ENCODE results near the gene RNF213. TPM values are rescaled to one million over a fixed set of nuclear protein-coding genes. Genes with fewer than 3 reads are reported as not detected.

The RNF213 gene
- total RNA-seq, 1 experiment from 2014 or later: 60.8 TPM

DNA sequence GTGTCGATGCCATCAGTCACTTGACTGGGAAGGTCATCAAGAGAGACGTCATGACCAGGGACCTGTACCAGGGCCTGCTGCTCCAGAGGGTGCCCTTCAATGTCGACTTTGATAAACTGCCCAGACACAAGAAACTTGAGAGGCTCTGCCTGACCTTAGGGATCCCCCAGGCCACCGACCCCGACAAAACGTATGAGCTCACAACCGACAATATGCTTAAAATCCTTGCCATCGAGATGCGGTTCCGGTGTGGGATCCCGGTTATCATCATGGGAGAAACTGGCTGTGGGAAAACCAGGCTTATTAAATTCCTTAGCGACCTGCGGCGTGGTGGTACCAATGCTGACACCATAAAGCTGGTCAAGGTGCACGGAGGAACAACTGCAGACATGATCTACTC is 84.7 kb downstream of the RNF213 start:
- no peak for DNase-seq (ENCODE audit: extremely low read depth, low read depth)

DNA sequence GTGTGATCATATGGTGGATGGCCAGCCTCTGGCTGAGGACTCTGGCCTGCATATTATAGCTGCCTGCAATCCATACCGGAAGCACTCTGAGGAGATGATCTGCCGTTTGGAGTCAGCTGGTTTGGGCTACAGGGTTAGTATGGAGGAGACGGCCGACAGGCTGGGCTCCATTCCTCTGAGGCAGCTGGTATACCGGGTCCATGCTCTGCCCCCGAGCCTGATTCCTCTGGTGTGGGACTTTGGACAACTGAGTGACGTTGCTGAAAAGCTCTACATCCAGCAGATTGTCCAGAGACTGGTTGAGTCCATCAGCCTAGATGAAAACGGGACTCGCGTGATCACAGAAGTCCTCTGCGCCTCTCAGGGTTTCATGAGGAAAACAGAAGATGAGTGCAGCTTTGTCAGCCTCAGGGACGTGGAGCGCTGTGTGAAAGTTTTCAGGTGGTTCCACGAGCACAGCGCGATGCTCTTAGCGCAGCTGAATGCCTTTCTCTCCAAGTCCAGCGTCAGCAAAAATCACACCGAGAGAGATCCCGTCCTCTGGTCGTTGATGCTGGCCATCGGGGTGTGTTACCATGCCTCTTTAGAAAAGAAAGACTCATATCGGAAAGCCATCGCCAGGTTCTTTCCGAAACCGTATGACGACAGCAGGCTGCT is 85.3 kb downstream of the RNF213 start:
- DNase-seq (ENCODE audit: extremely low read depth, low read depth): no peak

DNA sequence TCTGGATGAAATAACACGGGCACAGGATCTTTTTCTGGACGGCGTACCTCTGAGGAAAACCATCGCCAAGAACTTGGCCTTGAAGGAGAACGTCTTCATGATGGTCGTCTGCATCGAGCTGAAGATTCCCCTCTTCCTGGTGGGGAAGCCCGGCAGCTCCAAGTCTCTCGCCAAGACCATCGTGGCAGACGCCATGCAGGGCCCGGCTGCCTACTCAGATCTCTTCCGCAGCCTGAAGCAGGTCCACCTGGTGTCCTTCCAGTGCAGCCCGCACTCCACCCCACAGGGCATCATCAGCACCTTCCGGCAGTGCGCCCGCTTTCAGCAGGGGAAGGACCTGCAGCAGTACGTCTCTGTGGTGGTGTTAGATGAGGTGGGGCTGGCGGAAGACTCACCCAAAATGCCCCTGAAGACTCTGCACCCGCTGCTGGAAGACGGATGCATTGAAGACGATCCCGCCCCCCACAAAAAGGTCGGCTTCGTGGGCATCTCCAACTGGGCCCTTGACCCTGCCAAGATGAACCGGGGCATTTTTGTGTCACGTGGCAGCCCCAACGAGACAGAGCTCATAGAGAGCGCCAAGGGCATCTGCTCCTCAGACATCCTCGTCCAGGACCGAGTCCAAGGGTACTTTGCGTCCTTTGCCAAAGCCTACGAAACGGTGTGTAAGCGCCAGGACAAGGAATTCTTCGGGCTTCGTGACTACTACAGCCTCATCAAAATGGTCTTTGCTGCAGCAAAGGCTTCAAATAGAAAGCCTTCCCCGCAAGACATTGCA is 86.0 kb downstream of the RNF213 start:
- no peak for DNase-seq (ENCODE audit: extremely low read depth, low read depth)

DNA sequence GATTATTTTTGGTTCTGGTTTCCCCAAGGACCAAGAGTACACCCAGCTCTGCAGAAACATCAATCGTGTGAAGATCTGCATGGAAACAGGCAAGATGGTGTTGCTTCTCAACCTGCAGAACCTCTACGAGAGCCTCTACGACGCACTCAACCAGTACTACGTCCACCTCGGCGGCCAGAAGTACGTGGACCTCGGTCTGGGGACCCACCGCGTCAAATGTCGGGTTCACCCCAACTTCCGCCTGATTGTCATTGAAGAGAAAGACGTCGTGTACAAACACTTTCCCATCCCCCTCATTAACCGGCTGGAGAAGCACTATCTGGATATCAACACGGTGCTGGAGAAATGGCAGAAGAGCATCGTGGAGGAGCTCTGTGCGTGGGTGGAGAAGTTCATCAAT is 86.9 kb downstream of the RNF213 start:
- no peak for DNase-seq (ENCODE audit: extremely low read depth, low read depth)

DNA sequence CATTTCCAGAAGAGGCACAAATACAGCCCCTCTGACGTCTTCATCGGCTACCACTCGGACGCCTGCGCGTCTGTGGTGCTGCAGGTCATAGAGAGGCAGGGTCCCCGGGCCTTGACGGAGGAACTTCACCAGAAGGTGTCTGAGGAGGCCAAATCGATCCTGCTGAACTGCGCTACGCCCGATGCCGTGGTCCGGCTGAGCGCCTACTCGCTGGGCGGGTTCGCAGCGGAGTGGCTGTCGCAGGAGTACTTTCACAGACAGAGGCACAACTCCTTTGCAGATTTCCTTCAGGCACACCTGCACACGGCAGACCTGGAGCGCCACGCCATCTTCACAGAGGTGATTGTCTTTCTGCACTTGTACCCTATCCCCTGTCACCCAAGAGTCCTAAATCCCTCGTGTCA is 87.3 kb downstream of the RNF213 start:
- DNase-seq (ENCODE audit: extremely low read depth, low read depth): no peak

DNA sequence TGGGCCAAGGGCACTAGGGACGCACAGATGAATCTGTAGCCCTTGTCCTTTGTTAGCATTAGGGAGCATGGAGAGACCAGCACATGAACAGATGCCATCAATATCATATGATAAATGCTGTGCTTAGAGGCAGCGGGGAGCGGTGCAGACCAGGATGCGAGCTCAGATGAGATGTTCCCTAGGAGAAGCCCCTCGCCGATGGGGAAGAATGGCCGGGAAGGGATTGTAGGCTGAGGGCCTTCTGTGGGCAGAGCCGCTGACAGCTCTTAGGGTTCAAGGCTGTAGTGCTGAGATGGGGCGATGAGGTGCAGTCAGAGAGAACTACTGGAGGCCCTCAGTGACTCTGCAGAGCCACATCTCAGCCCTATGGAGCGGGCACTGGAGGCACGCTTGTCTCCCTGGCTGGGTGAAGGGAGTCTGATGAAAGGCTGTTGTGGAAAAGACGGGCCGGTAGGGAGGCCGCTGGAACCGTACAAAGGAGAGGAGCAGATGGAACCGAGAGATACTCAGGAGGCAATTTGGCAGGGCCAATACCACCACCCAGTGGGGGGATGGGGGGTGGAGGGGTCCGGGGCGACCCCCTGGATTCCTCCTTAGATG is 88.0 kb downstream of the RNF213 start:
- no peak for DNase-seq (ENCODE audit: extremely low read depth, low read depth)

DNA sequence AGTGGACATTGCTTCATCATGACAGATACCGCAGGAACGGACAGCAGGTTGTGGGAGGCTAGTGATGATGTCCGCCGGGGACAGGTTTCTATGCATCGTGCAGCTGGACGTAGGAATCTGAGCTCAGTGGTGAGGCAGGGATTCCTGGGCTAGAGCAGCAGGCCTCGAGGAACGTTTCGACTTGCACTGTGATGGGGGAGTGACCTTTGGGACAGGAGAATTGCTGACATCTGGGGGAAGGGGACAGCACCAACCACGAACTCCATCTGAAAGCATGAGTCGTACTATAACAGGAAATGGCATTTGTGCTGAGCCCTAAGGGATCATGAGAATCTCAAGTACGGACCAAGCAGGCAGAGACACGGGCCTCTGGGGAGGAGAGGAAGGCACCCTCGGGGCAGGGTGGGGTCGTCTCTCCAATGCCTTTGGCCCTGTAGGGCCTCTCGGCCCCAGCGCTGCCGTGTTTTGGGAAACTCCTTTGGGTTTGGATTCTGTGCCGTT is 88.5 kb downstream of the RNF213 start:
- no peak for DNase-seq (ENCODE audit: extremely low read depth, low read depth)

DNA sequence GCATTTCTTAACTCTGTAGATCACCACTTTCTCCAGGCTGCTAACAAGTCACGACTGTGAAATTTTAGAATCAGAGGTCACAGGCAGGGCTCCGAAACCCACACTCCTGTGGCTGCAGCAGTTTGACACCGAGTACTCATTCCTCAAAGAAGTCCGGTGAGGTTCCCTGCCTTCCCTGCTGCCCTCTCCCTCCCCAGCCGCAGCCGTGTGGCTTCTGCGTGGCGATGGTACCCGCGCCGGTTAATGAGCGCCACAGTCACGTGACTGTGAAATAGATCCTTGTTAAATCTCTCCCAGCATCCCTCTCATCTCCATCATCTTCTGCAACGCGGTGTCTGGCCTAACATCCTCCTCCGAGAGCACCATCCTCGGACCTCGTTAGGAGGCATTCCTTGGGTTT is 89.1 kb downstream of the RNF213 start:
- no peak for DNase-seq (ENCODE audit: extremely low read depth, low read depth)

DNA sequence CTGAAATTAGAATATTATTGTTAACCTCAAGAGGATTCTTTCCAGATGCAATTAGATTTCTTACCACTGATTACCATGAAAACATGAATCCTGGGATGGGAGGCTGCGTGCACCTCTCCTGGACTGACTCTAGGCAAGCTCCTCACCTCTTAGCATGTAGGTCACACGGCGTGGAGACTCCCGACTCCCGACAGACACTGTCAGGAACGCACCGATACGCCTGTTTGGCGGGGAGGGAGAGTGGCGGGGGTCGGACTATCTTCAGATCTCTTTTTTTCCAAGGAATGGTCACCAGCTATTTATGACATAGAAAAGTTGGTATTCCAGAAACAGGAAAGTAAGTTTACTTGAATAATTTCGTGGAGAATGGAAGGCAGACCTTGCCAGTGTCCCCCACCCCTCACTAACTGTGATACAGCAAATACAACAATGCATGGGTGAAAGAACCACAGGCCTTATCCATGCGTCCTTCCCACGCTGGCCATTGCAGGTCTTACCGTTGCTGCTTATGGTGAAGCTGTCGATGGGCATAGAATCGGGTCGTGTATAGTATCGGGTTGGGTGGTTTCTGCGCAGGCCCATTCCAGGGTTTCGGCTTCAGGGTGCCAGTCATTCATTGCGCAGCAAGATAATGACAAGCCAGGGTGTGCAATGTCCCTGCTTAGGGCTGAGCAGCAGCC is 91.7 kb downstream of the RNF213 start:
- DNase-seq (ENCODE audit: extremely low read depth, low read depth): no peak

DNA sequence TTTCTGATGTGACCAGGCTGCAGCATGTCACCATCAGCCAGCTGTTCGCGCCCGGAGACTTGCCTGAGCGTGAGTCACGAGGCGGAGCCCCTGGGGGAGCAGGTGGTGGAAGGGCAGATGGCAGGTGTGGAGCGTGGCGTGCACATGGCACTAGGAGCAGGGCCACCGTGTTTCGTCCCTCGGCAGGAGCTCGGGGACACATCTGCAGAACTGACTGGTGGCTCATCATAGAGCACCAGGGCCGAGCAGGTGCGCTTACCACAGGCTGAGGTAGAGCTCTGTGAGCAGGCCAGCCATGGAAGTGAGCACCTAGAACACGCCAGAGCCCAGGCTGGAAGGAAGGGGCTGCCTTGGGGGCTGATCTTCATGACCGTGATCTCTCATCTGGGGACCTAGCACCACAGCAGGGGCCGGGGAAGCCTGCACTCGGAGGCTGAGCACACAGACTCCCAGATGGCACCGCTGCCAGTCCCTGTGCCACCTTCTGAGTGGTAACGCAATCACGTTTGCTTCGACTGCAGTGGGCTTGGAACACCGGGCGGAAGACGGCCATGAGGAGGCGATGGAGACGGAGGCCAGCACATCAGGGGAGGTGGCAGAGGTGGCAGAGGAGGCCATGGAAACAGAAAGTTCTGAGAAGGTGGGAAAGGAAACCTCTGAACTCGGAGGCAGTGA is 92.5 kb downstream of the RNF213 start:
- DNase-seq (ENCODE audit: extremely low read depth, low read depth): no peak

DNA sequence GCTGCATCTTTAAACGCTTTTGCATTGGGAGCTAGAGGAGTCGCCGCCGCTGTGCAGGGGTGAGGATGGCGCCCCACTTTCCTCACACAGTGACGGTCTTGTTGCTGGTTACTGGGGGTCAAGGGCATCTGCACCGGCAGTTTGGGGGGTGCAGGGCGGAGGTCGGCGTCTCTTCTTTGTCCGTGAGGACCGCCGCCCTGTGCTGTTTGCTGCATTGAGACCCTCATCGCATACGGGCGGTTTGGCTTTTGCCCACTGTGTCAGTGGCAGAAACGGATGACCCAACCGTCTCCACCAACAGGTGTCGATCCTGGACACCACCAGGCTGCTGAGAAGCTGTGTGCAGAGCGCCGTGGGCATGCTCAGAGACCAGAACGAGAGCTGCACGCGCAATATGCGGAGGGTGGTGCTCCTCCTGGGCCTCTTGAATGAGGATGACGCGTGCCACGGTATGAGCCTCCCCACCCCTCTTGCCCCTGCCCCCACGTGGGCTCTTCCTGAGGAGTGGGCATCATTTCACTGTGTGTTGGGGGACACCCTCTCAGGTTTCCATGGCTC is 93.1 kb downstream of the RNF213 start:
- DNase-seq (ENCODE audit: extremely low read depth, low read depth): no peak

DNA sequence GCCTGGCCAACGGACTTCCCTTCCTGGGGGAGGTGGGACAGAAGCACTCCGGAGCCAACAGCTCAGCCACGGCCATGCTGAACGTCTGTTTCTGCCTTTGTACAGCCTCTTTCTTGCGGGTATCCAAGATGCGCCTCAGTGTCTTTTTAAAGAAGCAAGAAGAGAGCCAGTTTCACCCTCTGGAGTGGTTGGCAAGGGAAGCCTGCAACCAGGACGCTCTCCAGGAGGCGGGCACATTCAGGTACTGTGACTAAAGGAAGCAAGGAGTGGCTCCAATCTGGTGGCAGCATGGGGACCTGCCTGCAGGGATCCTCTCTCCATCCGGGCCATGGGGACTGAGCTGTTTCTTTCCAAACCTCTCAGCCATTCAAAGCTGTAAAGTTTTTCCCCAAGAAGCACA is 93.7 kb downstream of the RNF213 start:
- DNase-seq (ENCODE audit: extremely low read depth, low read depth): no peak

DNA sequence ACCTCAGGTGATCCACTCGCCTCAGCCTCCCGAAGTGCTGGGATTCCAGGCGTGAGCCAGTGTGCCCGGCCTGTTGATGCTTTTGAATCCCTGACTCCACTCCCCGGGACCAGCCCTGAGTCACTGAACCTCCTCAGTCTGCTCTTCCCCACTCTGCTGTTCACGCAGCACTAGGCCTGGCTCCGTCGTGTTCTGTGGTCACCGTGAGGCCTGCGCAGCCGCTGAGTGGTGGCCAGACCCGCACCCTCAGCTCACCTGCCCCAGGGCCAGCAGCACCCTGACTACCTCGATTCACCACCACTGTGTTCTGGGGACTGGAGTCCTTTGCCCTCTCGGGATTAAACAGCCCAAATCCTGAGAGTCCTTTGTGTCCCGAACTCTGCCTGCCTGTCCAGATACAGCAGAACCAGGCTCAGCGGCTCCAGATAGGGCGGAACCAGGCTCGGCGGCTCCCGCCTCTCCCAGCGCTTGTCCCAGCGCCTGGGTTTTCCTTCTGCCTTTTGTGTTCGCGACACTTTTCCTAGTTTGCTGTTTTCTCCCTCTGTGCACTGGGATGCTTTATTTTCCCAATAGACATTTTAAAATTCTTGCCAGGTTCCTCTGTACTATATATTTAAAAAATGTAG is 95.7 kb downstream of the RNF213 start:
- DNase-seq (ENCODE audit: extremely low read depth, low read depth): no peak

DNA sequence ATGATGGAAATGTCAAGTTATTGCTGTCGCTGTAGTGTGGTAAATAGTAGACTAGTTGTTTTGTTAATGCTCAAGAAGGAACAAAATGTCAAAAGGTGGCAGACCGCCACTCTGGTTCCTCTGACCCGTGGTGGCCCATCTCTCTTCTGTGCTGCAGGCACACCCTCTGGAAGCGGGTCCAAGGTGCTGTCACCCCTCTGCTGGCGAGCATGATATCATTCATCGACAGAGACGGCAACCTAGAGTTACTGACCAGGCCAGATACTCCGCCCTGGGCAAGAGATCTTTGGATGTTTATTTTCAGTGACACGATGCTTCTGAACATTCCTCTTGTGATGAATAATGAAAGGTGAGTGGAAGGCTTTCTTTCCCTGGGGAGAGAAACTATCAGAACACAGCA is 97.5 kb downstream of the RNF213 start:
- DNase-seq (ENCODE audit: extremely low read depth, low read depth): no peak

DNA sequence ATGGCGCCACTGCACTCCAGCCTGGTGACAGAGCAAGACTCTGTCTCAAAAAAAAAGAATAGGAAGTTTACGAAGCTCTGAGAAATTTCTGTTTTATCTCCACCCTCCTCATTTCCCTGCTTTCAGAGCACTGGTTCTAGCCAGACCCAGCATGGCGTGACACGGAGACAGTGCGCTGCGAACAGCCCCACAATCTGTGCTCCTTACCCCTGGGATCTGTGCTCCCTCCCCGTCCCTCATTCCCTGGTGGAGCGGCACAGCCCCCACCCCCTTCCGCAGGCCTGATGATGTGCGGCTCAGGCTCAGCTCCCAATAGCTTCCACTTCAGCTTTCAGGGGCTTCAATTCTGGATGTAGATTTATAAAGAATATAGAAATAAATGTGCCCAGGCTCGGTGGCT is 98.2 kb downstream of the RNF213 start:
- DNase-seq (ENCODE audit: extremely low read depth, low read depth): no peak

DNA sequence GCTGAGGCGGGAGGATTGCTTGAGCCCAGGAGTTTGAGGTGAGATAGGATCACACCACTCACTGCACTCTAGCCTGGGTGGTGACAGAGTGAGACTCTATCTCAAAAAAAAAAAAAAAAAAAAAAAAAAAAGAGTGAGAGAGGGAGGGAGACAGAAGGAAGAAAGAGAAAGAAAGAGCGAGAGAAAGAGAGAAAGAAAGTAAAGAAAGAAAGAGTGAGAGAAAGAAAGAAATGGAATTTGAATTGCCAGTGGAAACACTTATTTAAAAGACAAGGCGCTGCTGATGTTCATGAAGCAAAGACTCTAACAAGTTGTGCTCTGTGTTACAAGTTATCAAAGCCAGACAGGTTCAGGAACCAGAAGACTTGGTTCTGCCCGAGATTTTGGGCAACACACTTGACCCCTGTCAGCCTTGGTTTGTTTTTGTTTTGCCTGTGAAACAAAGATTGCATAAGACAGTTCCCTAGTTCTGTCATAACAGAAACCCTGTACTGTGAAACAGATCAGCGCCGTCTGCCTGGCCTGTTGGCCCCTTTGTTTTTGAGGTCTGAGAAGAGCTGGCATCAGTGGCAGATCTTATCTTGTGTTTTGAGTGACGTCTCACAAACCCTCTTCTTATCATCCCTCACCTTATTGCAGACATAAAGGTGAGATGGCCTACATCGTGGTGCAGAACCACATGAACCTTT is 98.9 kb downstream of the RNF213 start:
- DNase-seq (ENCODE audit: extremely low read depth, low read depth): no peak

DNA sequence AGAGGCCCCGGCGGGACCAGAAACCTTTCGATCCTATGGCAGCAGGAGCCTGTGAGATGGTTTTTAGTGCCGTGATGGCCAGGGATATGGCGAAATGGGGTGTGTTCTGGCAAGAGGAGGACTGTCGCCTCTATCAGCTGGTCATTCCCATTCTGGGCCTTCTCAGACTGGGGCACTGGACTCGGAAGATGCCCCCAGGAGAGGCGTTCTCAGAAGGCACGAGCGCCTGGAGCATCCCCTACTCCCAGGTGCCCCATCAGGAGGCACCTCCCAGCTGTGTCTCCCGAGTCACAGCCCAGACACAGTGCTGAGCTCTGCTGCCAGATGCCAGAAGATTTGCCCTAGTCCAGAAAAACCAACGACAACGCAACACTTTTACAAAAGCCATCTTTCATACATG is 99.7 kb downstream of the RNF213 start:
- no peak for DNase-seq (ENCODE audit: extremely low read depth, low read depth)

DNA sequence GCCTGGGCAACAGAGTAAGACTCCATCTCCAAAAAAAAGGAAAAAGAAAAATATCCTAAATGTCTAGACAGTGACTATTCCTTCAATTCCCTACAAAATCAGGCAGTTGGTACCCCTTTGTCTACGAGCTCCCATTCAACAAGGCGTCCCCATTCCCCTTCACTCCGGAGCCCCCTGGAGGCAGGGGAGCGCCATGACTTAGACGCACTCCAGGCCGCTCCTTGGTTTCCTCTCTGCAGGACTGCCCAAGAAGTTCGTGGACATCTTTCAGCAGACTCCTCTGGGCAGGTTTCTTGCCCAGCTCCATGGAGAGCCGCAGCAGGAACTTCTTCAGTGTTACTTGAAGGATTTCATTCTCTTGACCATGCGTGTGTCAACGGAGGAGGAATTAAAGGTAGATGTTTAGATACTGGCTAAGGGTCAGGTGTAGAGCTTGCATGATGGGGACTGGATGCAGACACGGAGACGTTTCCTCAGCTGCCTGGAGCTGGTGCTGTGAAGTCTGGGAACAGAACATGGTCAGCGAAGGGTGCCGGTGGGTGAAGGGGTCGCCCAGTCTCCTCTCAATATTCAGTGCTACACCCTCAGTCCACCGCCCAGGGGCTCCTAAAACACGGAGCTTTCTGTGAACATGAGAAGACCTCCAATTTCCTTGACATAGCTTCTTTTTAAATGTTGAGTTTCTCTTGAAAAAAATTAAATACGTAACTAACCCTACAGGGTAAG is 101.0 kb downstream of the RNF213 start:
- peak; percentile 6 for DNase-seq (ENCODE audit: extremely low read depth, low read depth)
